ENCODE data around the gene NCAPH2.

DNA sequence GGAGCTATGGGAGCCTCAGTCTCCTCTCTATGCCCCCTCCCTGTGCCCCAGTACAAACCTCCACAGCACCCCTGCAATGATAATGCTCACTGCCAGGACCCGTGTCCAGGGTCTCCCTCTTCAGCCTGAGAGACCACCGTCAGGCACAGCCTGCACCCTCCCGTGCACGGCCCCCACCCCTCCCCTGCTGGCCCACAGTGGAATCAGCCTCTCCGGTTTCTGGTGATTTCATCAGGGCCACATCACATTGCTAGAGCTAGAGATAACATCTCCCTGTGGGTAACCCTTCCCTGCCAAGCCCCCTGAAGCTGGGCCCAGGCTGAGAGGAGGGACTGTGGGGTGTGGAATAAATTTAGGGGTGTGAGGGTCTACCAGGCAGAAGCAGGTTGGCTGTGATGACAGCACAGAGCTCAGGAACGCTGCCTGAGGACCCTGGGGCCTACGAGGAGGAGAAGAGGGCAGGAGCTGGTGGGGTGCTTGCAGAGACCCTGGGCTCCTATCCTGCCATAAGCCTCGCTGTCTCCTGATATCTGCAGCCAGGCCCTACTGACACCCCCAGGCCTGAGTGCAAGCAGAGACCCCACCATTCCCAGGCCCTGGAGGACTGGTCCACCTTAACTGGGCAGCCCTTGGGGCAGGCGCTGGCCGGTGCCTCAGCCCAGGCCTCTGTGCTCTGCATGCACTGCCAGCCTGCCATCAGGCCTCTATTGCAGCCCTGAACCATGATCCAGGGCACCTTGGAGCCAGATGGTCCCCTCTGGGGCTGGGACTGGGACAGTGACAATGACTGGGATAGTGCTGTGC is 37.7 kb downstream of the NCAPH2 start, which contains the start of gene KLHDC7B:
- TF ChIP-seq, protein P1, sequence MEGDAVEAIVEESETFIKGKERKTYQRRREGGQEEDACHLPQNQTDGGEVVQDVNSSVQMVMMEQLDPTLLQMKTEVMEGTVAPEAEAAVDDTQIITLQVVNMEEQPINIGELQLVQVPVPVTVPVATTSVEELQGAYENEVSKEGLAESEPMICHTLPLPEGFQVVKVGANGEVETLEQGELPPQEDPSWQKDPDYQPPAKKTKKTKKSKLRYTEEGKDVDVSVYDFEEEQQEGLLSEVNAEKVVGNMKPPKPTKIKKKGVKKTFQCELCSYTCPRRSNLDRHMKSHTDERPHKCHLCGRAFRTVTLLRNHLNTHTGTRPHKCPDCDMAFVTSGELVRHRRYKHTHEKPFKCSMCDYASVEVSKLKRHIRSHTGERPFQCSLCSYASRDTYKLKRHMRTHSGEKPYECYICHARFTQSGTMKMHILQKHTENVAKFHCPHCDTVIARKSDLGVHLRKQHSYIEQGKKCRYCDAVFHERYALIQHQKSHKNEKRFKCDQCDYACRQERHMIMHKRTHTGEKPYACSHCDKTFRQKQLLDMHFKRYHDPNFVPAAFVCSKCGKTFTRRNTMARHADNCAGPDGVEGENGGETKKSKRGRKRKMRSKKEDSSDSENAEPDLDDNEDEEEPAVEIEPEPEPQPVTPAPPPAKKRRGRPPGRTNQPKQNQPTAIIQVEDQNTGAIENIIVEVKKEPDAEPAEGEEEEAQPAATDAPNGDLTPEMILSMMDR (IDR thresholded peaks at IDR 0.05; ENCODE audit: low read depth, low read length, poor library complexity, severe bottlenecking), result no peak
- TF ChIP-seq EZH2phosphoT487 (IDR thresholded peaks at IDR 0.05; ENCODE audit: borderline replicate concordance, low read length), result no peak
